ENCODE data around the gene EFNA2.
"Not testable (repeated sequence)": the region's sequence is repeated elsewhere in the genome, so short reads cannot be mapped to it uniquely, and the experiment has no call there.

Gene EFNA2

GRCh38 chr19:1322198-1322981 is 36.7 kb downstream of the EFNA2 start:
- DNase-seq = no peak

- no peak for DNase-seq
Measured at GRCh38 chr19:1324249-1324805, 38.7 kb downstream of the EFNA2 start.

DNA sequence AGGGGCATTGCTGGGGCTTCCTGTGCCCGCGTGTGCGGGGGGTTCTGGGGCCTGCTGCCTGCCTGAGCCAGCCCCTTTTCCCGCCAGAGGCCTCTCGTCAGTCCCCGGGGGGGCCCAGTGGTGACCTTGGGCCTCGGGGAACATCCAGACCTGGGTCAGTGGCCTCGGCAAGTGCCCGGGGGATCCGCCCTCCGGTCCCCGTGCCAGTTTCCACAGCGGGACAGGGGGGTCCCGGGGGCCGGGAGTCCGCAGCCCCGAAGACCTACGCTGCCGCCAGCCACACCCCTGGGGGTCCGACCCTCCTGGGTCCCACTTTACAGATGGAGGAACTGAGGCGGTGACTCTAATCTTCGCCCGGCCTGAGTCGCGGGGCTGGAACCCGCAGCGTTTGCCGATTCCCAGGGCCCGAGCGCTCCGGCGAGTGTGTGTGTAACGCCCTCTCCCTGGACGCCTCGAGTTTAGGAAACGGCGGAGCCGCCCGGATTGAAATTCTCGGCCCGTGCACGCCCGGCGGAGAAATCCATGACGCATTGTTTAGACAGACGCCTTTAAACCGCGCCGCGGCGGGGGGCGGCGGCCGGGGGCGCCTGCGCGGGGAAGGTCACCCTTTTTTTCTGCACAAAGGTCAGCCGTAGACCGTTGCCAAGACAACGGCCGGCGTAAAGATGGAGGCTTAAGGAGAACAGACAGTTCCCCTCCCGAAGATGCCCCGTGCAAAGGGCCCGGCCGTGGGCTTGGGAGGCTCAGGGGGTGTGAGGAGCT is 39.3 kb downstream of the EFNA2 start:
- peak; percentile 40 to 53 for DNase-seq

DNA sequence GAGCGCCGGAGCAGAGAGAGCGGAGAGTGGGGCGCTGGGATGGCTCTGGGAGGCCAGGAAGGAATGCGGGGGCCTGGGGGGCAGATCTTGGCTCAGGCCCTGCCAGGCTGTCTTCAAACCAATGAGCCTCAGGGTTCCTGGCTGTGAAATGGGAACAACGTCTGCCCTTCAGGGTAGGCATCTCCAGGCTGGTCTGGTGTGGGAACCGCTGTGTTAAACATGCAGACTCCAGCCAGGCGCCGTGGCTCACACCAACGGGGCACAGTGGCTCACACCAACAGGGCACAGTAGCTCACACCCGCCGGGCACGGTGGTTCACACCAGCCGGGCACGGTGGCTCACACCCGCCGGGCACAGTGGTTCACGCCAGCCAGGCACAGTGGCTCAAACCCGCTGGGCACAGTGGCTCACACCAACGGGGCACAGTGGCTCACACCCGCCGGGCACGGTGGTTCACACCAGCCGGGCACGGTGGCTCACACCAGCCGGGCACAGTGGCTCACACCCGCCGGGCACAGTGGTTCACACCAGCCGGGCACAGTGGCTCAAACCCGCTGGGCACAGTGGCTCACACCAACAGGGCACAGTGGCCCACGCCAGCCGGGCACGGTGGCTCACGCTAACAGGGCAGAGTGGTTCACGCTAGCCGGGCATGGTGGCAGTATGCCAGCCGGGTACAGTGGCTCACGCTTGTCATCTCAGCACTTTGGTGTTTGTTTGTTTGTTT is 40.1 kb downstream of the EFNA2 start:
- no peak for DNase-seq

- DNase-seq = no peak
Measured at GRCh38 chr19:1327125-1327524, 41.5 kb downstream of the EFNA2 start.

DNA sequence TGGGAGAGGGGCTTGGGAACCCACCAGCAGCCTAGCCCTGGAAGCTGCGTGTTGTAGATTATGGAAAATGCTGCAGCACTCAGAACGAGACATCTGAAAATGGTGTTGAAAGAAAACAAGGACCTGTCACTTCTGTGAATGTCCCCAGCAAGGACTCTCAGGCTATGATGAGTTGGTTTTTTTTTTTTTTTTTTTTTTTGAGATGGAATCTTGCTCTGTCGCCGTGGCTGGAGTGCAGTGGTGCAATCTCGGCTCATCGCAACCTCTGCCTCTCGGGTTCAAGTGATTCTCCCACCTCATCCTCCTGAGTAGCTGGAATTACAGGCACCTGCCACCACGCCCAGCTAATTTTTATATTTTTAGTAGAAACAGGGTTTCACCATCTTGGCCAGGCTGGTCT is 46.5 kb downstream of the EFNA2 start:
- not testable (repeated sequence) for DNase-seq

DNA sequence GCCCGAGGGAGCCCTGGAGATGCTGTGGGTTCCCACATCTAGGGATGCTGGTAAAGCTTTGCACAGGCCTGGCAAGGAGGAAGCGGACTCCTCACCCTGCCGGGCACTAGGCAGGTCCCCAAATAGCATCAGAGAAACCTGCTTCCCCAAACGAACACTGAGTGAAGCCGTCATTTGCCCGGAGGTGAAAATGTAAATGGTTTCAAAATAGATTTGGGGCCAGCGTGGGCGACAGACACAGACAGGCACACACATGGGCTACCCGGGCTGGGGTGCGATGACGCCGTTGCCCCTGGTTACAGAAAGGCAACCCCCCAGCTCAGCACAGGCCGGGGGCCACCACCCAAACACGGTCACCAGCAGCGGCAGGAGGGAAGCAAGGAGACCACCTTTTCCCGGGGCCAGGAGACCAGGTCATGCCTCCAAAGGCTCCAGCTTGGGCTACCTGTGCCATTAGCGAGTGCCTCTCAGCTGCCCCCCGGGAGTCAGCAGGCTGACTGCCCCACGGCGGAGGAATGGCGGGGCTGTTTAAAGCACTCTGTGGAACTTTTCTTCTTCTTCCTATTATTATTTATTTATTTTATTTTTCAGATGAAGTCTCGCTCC is 50.5 kb downstream of the EFNA2 start:
- no peak for DNase-seq

DNA sequence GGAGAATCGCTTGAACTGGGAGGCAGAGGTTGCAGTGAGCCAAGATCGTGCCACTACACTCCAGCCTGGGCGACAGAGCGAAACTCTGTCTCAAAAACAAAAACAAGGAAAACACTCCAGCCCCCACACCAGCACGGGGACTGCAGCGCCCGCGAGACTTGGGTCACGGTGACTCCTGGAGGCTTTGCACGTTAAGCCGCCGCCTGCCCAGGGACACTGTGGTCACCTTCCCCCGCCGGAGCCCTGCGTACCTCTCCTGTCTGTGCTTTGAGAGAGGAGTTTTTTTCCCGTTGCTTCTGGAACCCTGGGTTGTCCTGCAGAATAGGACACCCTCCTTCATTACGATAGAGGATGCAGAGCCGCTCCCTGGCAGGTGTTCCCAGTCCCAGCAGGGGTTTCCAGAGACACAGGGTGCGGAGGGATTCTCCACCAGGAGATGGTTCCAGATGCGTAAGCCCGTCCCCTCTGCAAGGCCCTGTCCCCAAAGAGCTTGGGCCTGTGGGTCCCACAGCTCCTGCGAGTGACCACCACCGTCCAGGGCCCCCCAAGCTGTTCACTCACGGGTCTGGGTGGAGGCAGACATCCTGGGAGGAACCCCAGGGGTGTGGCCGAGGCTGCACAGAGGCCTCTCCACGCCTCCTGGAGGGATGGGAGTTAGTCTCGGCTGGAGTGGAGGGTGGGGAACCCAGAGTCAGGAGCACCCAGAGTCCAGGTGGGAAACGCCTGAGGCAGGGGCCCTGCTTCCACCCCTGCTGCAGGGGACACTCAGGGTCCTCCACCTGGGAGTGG is 55.2 kb downstream of the EFNA2 start:
- DNase-seq = no peak

DNA sequence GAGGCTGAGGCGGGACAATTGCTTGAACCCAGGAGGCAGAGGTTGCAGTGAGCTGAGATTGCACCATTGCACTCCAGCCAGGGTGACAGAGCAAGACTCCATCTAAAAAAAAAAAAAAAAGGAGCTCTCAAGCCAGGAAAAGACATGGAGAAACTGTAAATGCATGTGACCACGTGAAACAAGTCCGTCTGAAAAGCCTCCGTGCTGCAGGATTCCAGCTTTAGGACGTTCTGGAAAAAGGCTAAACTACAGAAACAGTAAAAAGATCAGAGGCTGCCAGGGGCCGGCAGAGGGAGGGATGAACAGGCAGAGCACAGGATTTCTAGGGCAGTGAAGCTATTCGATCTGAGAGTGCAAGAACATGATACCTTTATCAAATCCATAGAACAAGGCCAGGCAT is 57.4 kb downstream of the EFNA2 start:
- DNase-seq = no peak

DNA sequence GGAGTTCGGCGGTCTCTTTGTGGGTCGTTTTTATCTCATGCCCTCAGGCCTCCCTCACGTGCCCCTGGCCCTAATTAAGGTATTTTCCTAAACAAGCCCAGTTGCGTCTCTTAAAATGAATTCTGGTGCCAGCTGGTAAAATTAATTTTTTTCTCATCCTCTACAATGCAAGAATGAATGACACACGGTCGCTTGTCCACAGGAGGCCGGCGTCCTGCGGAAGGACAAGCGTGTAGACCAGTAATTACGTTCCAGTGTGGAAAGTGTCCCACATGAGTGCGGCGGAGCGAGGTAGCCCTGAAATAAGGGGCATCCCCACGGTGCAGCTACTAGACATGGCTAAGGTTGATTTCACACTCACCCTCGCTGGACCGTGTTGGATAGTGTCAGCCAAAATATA is 63.5 kb downstream of the EFNA2 start:
- DNase-seq = no peak

GRCh38 chr19:1350867-1351266 is 65.2 kb downstream of the EFNA2 start:
- DNase-seq = no peak
